Motor neuron (in vitro differentiated cells): ENCODE measurements around the gene MEX3A. TPM values are rescaled to one million over a fixed set of nuclear protein-coding genes. Genes with fewer than 3 reads are reported as not detected.
"Not testable (repeated sequence)": the region's sequence is repeated elsewhere in the genome, so short reads cannot be mapped to it uniquely, and the experiment has no call there.

Experiments
- ATAC-seq, 8 experiments: fragments of 200-7000 bp; cut with Tn5 transposase; replicated peaks in 6 of 8; 2 replicates each; pipeline ENCODE4 v1.8.0; 2021; ENCODE audit warnings: mild to moderate bottlenecking in 8 of 8, moderate library complexity in 8 of 8
- H3K27ac ChIP-seq, 2 donors: fragments of 250-450 bp; sonication (Bioruptor Pico); 2 replicates each; pipeline ENCODE4 v1.9.0; 2021; ENCODE audit warnings: antibody characterized with exemption in 2 of 2, mild to moderate bottlenecking in 2 of 2, moderate library complexity in 1 of 2
- H3K4me1 ChIP-seq, 2 donors: fragments of 250-450 bp; sonication (Bioruptor Pico); replicated peaks in 1 of 2; 2 replicates each; pipeline ENCODE4 v1.6.1; 2021; ENCODE audit warnings: antibody characterized with exemption in 2 of 2, mild to moderate bottlenecking in 2 of 2, moderate library complexity in 1 of 2
- H3K4me3 ChIP-seq, 5 donors: fragments of 250-450 bp; sonication (Bioruptor Pico); 2 replicates each; pipeline ENCODE4 v1.9.0; 2021; ENCODE audit warnings: antibody characterized with exemption in 5 of 5, mild to moderate bottlenecking in 5 of 5, moderate library complexity in 4 of 5
- WGBS, 10 experiments: fragments of 450-650 bp; shearing (Covaris generic); methylation state at CpG; one replicate each; pipeline ENCODE4 v1.0.0; 2022; 5-methylcytosine and 5-hydroxymethylcytosine counted together
- in situ Hi-C, 9 experiments: fragments of 400-800 bp; cut with MboI; loops; one replicate each; pipeline ENCODE4 v1.15.0; 2021; ENCODE audit warnings: low sequenced_read_pairs in 9 of 9, low pct_unique_long_range_greater_than_20kb in 2 of 9; ENCODE audit not compliant: unreplicated experiment in 9 of 9
- total RNA-seq, 8 experiments: library from RNA; unstranded; fragments of 300-600 nt; gene quantifications; 2 replicates each; pipeline versions ENCODE4 v1.2.3 to v1.2.4, GENCODE V29; 2022

The MEX3A gene, protein sequence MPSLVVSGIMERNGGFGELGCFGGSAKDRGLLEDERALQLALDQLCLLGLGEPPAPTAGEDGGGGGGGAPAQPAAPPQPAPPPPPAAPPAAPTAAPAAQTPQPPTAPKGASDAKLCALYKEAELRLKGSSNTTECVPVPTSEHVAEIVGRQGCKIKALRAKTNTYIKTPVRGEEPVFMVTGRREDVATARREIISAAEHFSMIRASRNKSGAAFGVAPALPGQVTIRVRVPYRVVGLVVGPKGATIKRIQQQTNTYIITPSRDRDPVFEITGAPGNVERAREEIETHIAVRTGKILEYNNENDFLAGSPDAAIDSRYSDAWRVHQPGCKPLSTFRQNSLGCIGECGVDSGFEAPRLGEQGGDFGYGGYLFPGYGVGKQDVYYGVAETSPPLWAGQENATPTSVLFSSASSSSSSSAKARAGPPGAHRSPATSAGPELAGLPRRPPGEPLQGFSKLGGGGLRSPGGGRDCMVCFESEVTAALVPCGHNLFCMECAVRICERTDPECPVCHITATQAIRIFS
- total RNA-seq, result 10 to 100 TPM in 7 of 8 experiments, 1 to 10 TPM in 1; 1.2 to 92.3 (median 33.9) TPM

DNA sequence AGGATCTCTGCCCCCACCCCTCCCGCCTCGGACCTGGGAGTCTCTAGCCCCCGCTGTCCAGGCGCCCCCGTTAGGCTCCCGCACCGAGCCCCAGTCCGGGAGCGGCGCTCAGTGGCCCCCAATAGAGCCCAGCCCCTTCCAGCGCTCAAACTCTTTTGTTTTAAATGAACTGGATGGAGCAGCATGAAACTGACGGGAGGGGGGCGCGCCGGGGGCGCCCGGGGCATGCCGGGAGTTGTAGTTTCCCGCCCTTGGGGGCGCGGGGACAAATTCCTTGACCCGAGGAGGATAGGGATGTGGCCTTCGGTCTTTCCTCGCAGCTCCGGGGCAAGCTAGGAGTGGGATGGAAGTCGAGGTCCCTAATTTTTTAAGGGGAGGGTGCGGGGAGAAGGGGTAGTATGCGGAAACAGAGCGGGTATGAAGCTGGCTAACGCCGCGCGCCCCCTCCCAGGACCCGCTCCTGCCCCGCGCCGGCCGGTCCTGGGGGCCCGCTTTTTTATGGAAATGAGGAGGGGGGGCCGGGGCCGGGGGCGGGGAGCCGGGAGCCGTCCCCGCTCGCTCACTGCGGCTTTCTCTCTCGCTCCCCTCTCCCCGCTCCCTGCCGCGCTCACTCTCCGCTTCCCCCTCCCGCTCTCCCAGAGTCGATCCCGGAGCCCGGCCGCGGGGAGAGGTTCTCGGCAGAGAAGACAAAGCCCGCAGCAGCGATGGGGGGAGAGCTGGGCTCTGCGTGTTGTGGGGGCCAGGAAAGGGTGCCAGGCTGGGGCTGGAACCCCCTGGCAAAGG is at the start of gene MEX3A:
Gene MEX3A, minus strand, starts transcription at position 157 of the 783 bp plus-strand sequence. CDS start 467 bp downstream, outside the sequence.
- 0% methylated on average over 5 of the region's 62 CpGs; no CpG with 5 or more reads in 9 of the 10 experiments for WGBS, 10 experiments
- peaks cover 42 to 52% of the 10 kb centered on the region in 2 donors for H3K4me1 ChIP-seq
- in situ Hi-C loops, result loop anchor here in 5 of 9 experiments (10.0 to 25.0 kb wide), 3 partner anchors 130 to 155 kb away; partner anchors contain the start of genes BGLAP (in 2 of the 5), PAQR6 (in 2 of the 5) and PMF1 (in 2 of the 5)

DNA sequence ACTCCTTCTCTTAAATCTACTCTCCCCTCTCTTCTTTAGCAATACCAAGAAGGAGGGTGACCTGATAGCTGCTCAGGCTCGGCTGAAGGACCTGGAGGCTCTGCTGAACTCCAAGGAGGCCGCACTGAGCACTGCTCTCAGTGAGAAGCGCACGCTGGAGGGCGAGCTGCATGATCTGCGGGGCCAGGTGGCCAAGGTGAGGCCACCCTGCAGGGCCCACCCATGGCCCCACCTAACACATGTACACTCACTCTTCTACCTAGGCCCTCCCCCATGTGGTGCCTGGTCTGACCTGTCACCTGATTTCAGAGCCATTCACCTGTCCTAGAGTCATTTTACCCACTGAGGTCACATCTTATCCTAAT is 48.3 kb upstream of the MEX3A start:
- no peak overlapping the region for H3K4me3 ChIP-seq
- peaks cover 18 to 29% of the 10 kb centered on the region in 2 donors for H3K4me1 ChIP-seq
- no peak for ATAC-seq
- in situ Hi-C loops, result loop anchor here in 3 of 9 experiments (5.0 to 25.0 kb wide), 3 partner anchors 33 to 107 kb away; partner anchors contain the start of genes BGLAP (in 1 of the 3) and PAQR6 (in 1 of the 3)
- 17 to 100% (median 65%) methylated on average over 1 to 6 of the region's 6 CpGs; no CpG with 5 or more reads in 6 of the 10 experiments for WGBS, 10 experiments
- no peak overlapping the region for H3K27ac ChIP-seq

More for the DNA sequence above, at the start of gene MEX3A:
- H3K27ac ChIP-seq, result peak within 1 kb of the TSS; percentile 90
- H3K4me3 ChIP-seq, result peak within 1 kb of the TSS; percentile 57 to 97 (median 79)
- ATAC-seq, result peak; percentile 79 to 84 (median 80)

DNA sequence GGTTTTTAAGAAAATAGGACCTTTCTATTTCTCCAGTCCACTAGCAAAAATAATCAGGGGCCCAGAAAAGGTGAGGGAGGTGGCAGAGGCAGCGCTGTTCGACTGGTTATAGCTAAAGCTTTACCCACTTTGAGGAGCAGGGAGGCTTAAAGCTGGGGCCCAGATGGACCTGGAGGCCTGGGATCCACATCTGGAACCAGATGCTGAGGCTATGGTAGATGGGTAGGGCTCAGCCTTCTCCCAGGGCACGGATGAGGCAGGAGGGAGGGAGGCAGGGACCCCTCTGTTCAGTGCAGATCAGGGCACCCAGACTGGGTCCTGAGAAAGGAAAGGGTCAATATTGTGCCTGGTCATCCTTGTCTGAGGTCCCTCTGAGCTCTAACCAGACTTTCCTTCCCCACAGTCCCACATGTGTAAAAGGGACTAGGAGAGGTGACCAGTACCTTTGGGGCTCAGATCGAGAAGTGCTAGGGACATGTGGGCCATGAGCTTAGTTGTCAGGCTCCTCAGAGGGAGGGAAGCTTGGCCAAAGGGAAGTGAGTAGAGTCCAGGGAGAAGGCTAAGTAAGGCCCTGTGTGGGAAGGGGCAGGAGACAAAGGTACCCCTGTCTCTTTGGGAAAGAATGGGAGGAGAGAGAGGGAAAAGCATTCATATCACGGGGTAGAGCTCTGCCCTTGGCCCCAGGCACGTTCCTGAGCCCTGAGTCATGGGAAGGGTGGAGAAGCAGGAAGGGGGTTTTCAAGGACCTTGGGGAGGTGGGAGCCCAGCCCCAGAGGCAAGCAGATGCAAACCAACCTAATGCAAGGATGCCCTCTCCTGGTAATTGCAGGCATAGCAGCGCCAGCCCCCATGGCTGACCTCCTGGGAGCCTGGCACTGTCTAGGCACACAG is 47.7 kb upstream of the MEX3A start:
- 0 to 88% (median 43%) methylated on average over 1 to 6 of the region's 7 CpGs; no CpG with 5 or more reads in 2 of the 10 experiments for WGBS, 10 experiments
- in situ Hi-C loops, result loop anchor here in 3 of 9 experiments (5.0 to 25.0 kb wide), 3 partner anchors 33 to 107 kb away; partner anchors contain the start of genes BGLAP (in 1 of the 3) and PAQR6 (in 1 of the 3)
- peak; percentile 43 to 87 (median 82) for ATAC-seq
- Histone ChIP-seq H3K4me3 (no peak overlapping the region), H3K27ac (peak overlapping the region; percentile 16 to 35), H3K4me1 (peaks cover 18 to 31% of the 10 kb centered on the region in 2 donors)

DNA sequence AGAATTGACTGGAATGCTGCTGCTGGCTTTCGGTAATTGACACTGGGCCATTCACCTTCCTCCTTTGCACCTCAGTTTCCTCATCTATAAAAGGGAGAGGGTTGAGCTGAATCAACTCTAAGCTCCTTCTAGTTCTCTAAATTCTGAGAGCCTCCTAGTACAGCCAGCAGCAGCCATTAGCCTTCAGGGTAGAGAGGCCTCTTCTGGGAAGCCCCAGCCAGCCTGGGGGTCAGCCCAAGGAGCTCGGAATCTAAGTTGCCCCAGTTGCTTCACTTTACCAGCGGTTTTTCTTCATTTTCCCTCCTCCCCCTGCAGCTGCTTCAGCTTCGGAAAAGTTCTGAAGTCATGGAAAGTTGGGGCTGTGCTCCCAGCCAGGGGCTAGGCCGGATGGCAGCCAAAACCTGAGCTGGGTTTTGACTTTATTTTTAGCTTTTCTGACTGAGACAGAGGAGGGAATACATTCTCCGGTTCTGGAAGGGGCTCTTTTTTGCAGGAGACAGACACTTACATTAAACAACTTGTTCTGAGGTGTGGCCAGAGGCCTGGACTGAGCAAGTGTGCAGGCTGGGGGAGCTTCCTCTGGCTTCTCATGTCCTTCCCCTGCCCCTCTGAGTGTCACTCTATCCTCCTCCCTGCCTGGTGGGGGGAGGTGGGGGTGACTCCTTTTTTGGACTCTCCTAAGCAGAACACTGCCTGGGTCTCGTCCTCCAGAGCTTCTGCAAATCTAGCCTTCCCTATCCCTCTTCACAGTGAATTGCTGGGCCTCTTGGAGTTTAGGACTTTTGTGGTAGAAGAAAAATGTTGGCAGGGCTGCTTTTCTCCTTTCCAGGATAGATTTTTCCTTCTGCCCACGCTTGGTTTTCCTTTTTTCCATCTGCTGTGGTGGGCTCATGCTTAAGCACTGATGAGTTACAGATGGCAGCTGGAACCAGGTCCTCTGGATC is 46.7 kb upstream of the MEX3A start:
- 0 to 77% (median 67%) methylated on average over 1 to 7 of the region's 8 CpGs; no CpG with 5 or more reads in 1 of the 10 experiments for WGBS, 10 experiments
- in situ Hi-C loops, result loop anchor here in 1 of 9 experiments (25.0 kb wide), 1 partner anchor 108 kb away; the partner anchor contains the start of genes BGLAP and PAQR6
- peaks cover 18 to 36% of the 10 kb centered on the region in 2 donors for H3K4me1 ChIP-seq
- no peak overlapping the region for H3K27ac ChIP-seq
- ATAC-seq, result no peak
- H3K4me3 ChIP-seq, result no peak overlapping the region

DNA sequence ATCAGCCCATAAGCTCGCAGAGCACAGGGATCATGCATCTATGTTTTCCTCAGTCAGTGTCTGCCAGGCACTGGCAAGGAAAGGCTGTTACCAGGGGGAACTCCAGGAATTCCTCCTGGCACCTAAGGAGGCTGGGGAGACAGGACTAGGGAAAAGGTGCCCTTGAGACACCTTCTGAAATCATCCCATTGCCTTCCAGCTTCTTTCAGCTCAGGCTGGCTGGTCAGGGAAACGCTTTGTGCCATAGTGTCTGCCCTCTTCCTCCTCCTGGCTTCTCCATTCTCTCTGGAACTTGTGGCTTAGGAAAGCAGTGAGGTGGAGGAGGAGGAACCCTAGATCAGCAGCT is 46.0 kb upstream of the MEX3A start:
- Histone ChIP-seq H3K27ac (no peak overlapping the region), H3K4me3 (no peak overlapping the region), H3K4me1 (peaks cover 21 to 43% of the 10 kb centered on the region in 2 donors)
- no peak for ATAC-seq
- in situ Hi-C loops, result loop anchor here in 1 of 9 experiments (25.0 kb wide), 1 partner anchor 109 kb away; the partner anchor contains the start of genes BGLAP and PAQR6
- WGBS, 10 experiments, result 67 to 94% (median 85%) methylated on average over 1 to 2 of the region's 2 CpGs; no CpG with 5 or more reads in 5 of the 10 experiments

DNA sequence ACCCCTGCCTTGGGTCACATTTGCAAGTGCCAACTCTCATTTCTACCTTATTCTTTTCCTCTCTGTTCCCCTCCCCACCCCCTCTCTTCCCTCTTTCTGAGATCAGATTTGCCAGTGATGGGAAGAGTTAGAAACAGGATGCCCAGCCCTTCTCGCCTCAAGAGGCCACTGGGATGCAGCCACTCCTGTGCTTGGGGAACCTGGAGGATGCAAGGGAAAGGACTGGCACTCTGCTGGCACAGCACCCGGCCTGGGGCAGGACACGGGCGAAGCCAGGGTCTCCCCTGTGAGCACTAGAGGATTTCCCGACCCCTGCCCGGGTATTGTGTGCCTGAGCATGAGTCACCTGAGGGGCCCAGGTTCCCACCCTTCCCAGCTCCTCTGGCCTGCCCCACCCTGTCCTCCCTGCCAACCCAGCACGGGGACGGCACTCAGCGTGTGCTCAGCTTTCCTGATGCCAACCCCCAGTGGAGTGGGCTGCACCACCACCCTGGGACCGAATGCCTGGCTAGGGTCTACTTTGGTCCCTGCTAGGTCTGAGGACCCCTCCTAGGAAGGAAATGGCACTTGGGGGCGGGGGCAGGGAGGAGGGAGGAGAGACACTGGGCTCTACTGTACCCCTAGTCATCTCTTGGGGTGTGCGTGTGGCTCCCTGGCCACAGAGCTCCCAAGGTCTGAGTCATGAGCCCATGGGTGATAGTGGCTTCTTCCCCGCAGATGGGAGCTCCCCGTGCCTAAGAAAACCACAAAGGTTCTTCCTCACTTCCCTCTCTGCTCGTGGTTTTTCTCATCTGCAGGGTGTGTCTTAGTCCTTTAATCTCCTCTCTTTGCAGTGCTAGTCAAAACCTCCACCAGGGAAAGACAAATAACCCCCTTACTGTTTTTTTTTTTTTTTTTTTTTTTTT is 44.6 kb upstream of the MEX3A start:
- in situ Hi-C loops, result loop anchor here in 1 of 9 experiments (25.0 kb wide), 1 partner anchor 110 kb away; the partner anchor contains the start of genes BGLAP and PAQR6
- Histone ChIP-seq H3K4me3 (no peak overlapping the region), H3K27ac (peak overlapping the region in 1 of 2 donors; percentile 2), H3K4me1 (peaks cover 26 to 57% of the 10 kb centered on the region in 2 donors)
- WGBS, 10 experiments, result 0 to 100% (median 30%) methylated on average over 1 to 7 of the region's 15 CpGs; no CpG with 5 or more reads in 2 of the 10 experiments
- peak in 4 of 8 experiments; percentile 0 to 1 (median 0) for ATAC-seq

DNA sequence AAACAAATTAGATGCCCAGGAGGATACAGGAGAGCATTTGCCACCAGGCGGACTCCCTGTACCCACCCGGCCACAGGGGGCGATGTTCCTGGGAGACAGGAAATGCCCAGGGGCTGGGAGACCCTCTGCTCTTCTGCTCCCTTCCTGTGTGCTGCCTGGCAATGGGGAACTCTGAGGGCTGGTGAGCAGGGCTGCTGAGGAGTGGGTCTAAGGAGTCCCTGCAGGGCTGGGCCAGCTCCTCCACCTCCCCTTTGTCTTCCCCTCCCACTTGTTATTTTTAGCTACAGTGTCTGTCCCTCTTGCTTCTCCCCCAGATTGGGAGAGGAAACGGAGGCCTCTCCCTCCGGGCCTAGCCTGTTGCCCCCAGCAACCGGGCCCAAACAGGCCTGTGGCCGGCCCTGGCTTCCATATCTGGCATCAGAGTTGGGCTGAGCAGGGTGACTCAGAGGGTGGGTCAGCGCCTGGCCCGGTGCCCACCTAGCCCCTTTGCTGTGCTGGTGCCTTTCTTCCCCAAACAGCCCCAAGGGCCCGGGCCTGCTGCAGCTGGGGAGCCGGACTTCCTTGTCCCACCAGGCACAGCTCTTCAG is 43.9 kb upstream of the MEX3A start:
- no peak overlapping the region for H3K4me3 ChIP-seq
- peak; percentile 27 to 70 (median 66) for ATAC-seq
- WGBS, 10 experiments, result 0 to 100% (median 48%) methylated on average over 1 to 6 of the region's 11 CpGs; no CpG with 5 or more reads in 2 of the 10 experiments
- in situ Hi-C loops, result loop anchor here in 1 of 9 experiments (25.0 kb wide), 1 partner anchor 111 kb away; the partner anchor contains the start of genes BGLAP and PAQR6
- H3K27ac ChIP-seq, result peak overlapping the region in 1 of 2 donors; percentile 2
- peaks cover 26 to 58% of the 10 kb centered on the region in 2 donors for H3K4me1 ChIP-seq

DNA sequence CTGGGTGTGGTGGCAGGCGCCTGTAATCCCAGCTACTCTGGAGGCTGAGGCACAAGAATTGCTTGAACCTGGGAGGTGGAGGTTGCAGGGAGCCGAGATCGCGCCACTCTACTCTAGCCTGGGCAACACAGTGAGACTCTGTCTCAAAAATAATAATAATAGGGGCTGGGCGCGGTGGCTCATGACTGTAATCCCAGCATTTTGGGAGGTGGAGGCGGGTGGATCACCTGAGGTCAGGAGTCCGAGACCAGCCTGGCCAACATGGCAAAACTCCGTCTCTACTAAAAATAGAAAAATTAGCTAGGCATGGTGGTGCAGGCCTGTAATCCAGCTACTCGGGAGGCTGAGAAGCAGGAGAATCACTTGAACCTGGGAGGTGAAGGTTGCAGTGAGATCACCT is 43.3 kb upstream of the MEX3A start:
- H3K4me1 ChIP-seq, result peaks cover 26 to 58% of the 10 kb centered on the region in 2 donors
- in situ Hi-C loops, result loop anchor here in 1 of 9 experiments (25.0 kb wide), 1 partner anchor 112 kb away; the partner anchor contains the start of genes BGLAP and PAQR6
- H3K4me3 ChIP-seq, ATAC-seq, H3K27ac ChIP-seq: not testable (repeated sequence)
- 12 to 100% (median 87%) methylated on average over 2 to 7 of the region's 10 CpGs; no CpG with 5 or more reads in 2 of the 10 experiments for WGBS, 10 experiments

DNA sequence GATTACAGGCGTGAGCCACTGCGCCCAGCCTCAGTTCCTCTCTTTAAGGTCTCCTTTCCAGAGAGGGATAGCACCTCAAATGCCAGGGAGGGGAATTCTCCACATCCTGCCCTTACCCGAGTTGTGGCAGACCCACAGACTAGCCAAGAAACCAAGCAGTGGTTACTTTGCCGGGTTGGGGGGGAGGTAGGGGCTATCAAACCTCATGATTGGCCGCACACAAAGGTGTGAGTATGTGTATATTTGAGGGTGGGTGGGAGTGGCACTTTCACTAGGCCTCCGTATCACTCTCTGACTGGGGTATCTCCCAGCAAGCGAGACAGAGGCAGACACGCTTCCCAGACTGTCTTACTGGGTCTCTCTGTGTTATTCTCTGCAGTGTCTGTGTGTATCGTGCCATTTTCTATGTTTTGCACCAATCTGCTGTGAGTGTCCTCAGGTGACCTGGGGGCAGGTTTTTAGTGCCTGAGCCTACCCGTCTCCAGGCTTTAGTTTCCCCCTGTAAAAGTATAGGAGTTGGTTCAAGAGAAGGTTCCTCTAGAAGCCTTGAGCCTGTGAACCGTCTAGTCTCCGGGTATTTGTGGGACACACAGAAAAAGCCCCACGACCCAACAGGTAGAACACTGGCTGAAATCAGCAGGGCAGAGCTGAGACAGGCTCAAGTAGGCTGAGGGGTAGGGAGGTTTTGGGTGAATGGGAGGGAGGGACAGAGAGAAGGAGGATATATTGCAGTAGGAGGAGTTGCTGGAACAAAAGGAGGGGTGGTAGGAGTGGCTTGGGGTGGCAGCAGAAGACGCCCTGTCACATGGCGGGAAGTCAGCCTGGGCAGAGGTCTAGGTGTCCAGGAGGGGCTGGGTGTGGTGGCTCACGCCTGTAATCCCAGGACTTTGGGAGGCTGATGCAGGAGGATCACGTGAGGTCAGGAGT is 42.6 kb upstream of the MEX3A start:
- in situ Hi-C loops, result loop anchor here in 1 of 9 experiments (25.0 kb wide), 1 partner anchor 112 kb away; the partner anchor contains the start of genes BGLAP and PAQR6
- WGBS, 10 experiments, result 0 to 100% (median 84%) methylated on average over 1 to 11 of the region's 17 CpGs; no CpG with 5 or more reads in 2 of the 10 experiments
- ATAC-seq, result peak in 2 of 8 experiments; percentile 5
- H3K4me1 ChIP-seq, result peaks cover 23 to 54% of the 10 kb centered on the region in 2 donors
- peak overlapping the region in 1 of 2 donors; percentile 65 for H3K27ac ChIP-seq
- H3K4me3 ChIP-seq, result no peak overlapping the region
